OCI-LY1 (cell line): ENCODE results near the gene TSC1.
A peak's percentile ranks its signal among the peaks of the same experiment; 100 is the strongest.

Source experiments
- H2AFZ ChIP-seq: fragments of 200-600 bp; sonication (generic), shearing (Covaris generic); 2 replicates; pipeline ENCODE4 v1.6.0; 2014; ENCODE audit warnings: antibody characterized with exemption, mild to moderate bottlenecking, low read length
- H3F3A ChIP-seq: fragments of 200-600 bp; sonication (generic), shearing (Covaris generic); 2 replicates; pipeline ENCODE4 v1.6.0; 2014; ENCODE audit warnings: mild to moderate bottlenecking, antibody characterized with exemption, low read length, moderate library complexity; ENCODE audit not compliant: insufficient read depth
- H3K27ac ChIP-seq: fragments of 200-600 bp; sonication (generic); 2 replicates; pipeline ENCODE4 v1.5.1; 2014; ENCODE audit warnings: low read length, mixed run types, mild to moderate bottlenecking, low read depth; ENCODE audit not compliant: poor library complexity, severe bottlenecking
- H3K27me3 ChIP-seq: fragments of 200-600 bp; sonication (generic); 2 replicates; pipeline ENCODE4 v1.6.0; 2014; ENCODE audit warnings: antibody characterized with exemption, mild to moderate bottlenecking, low read length, moderate library complexity; ENCODE audit not compliant: insufficient read depth
- H3K36me3 ChIP-seq: fragments of 200-600 bp; sonication (generic); 2 replicates; pipeline ENCODE4 v1.6.1; 2014; ENCODE audit warnings: mild to moderate bottlenecking, antibody characterized with exemption, low read length, moderate library complexity, mixed read lengths; ENCODE audit not compliant: insufficient read depth
- H3K4me1 ChIP-seq: fragments of 200-600 bp; sonication (generic); 2 replicates; pipeline ENCODE4 v1.5.1; 2014; ENCODE audit warnings: mild to moderate bottlenecking, low read length, moderate library complexity; ENCODE audit not compliant: insufficient read depth, severe bottlenecking
- H3K4me2 ChIP-seq: fragments of 200-600 bp; sonication (generic), shearing (Covaris generic); 2 replicates; pipeline ENCODE4 v1.6.1; 2014; ENCODE audit warnings: low read length
- H3K4me3 ChIP-seq: fragments of 200-600 bp; sonication (generic); 2 replicates; pipeline ENCODE4 v1.5.1; 2014; ENCODE audit warnings: low read length, low read depth, mild to moderate bottlenecking, mixed read lengths; ENCODE audit not compliant: poor library complexity, severe bottlenecking
- H3K79me2 ChIP-seq: fragments of 200-600 bp; shearing (Covaris generic); 2 replicates; pipeline ENCODE4 v1.6.1; 2016; ENCODE audit warnings: mixed run types, low read length, mixed read lengths; ENCODE audit not compliant: insufficient read depth
- H3K9ac ChIP-seq: fragments of 200-600 bp; sonication (generic), shearing (Covaris generic); 2 replicates; pipeline ENCODE4 v1.6.1; 2014; ENCODE audit warnings: mild to moderate bottlenecking, low read length, mixed read lengths
- H3K9me2 ChIP-seq: fragments of 200-600 bp; sonication (generic), shearing (Covaris generic); 2 replicates; pipeline ENCODE4 v1.6.1; 2014; ENCODE audit warnings: low read depth, mild to moderate bottlenecking, low read length, mixed read lengths
- H3K9me3 ChIP-seq: fragments of 200-600 bp; shearing (Covaris generic); 2 replicates; pipeline ENCODE4 v1.6.1; 2014; ENCODE audit warnings: low read length, mixed read lengths
- H4K20me1 ChIP-seq: fragments of 200-600 bp; sonication (generic), shearing (Covaris generic); 2 replicates; pipeline ENCODE4 v1.6.0; 2016; ENCODE audit warnings: mild to moderate bottlenecking, low read length; ENCODE audit not compliant: insufficient read depth
- CTCF ChIP-seq: fragments of 200-600 bp; sonication (generic), shearing (Covaris generic); IDR thresholded peaks from 2 replicates; pipeline ENCODE4 v1.5.1; 2017; ENCODE audit warnings: mild to moderate bottlenecking, antibody characterized with exemption, low read length, moderate library complexity, mixed read lengths
- EZH2 ChIP-seq: fragments of 200-600 bp; sonication (generic), shearing (Covaris generic); IDR thresholded peaks from 2 replicates; pipeline ENCODE4 v1.8.0; 2017; ENCODE audit warnings: borderline replicate concordance, mixed run types, mild to moderate bottlenecking, antibody characterized with exemption, low read length, moderate library complexity, mixed read lengths

TSC1 gene

DNA sequence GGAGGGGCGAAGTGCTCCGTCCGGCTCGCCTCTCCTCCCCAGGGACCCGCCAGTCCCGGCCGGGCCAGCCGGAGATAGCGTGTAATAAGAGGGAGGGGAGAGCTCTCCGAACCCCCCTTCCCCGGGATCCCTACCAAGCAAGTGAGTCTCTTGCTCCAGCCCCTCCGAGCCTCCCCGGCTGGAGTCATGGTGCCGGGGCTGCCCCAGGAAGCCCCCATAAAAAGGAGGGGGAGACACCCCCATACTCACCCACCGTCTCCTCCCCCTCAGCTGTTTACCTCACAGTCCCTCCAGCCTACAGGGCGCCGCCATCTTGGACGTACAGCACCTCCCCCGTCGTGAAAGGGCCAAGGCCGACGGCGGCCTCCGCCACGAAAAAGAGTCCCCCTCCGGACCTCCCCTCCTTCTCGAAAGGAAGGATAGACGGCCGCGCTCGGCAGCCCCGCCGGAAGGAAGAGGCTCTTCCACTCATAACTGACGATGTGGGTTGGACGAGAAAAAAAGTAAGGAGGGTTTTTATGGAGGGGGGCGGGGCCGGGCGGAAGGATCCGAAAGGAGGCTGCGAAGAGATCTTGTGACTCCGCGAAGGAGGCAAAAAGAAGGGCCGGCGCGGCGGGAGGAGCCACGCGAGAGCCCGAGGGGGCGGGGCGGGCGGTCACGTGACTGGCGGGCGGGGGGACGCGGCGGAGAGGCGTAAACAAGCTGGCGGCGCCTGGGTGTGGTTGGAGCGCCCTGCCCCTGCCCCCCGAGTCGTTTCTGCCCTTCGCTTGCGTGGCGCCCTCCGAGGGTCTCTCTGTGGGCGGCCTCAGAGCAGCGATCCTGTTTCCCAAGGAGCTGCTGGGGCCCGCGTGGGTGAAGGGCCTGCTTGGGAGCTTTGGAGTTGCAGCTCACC is at the start of gene TSC1:
TSC1 (minus strand) TSS at position 323 of the 892 bp plus-strand sequence. CDS start 15,744 bp downstream, outside the sequence.
- H4K20me1 ChIP-seq, result no peaks in the 10 kb centered on the region
- H3K9ac ChIP-seq, result peak within 1 kb of the TSS; percentile 76
- no peaks in the 10 kb centered on the region for H3K27me3 ChIP-seq
- TF ChIP-seq EZH2, result no peak
- TF ChIP-seq CTCF, result no peak
- H3K9me2 ChIP-seq, result no peaks in the 10 kb centered on the region
- H3K4me3 ChIP-seq, result peak within 1 kb of the TSS; percentile 96
- no peaks in the 10 kb centered on the region for H3K36me3 ChIP-seq
- 0 out of 2 replicates have a peak, but pooled peaks cover 2% of the 10 kb centered on the region for H3F3A ChIP-seq
- H3K79me2 ChIP-seq, result peaks cover 36% of the 10 kb centered on the region
- H2AFZ ChIP-seq, result peak within 1 kb of the TSS; percentile 65; the same call in 1 of the 2 replicates
- H3K9me3 ChIP-seq, result no peaks in the 10 kb centered on the region
- H3K4me1 ChIP-seq, result peaks cover 43% of the 10 kb centered on the region
- peak within 1 kb of the TSS; percentile 81 for H3K4me2 ChIP-seq
- H3K27ac ChIP-seq, result peak within 1 kb of the TSS; percentile 81

GRCh38 chr9:132993511-132993939 is 49.1 kb upstream of the TSC1 start:
- Histone ChIP-seq H3F3A (no peaks in the 10 kb centered on the region), H3K79me2 (no peaks in the 10 kb centered on the region), H3K27ac (no peak overlapping the region), H4K20me1 (no peaks in the 10 kb centered on the region), H2AFZ (no peak overlapping the region), H3K27me3 (peaks cover 6% of the 10 kb centered on the region; the same call in 1 of the 2 replicates), H3K9me2 (no peaks in the 10 kb centered on the region), H3K9ac (no peak overlapping the region), H3K4me1 (peaks cover 6% of the 10 kb centered on the region), H3K36me3 (no peaks in the 10 kb centered on the region), H3K4me2 (no peak overlapping the region), H3K4me3 (no peak overlapping the region), H3K9me3 (no peaks in the 10 kb centered on the region)
- no peak for TF ChIP-seq EZH2

- Histone ChIP-seq H3K36me3 (no peaks in the 10 kb centered on the region), H3F3A (no peaks in the 10 kb centered on the region), H3K9me2 (no peaks in the 10 kb centered on the region), H3K9me3 (no peaks in the 10 kb centered on the region), H3K4me1 (peaks cover 6% of the 10 kb centered on the region), H4K20me1 (no peaks in the 10 kb centered on the region), H3K9ac (no peak overlapping the region), H2AFZ (no peak overlapping the region), H3K4me3 (no peak overlapping the region), H3K27me3 (0 out of 2 replicates have a peak, but pooled peaks cover 6% of the 10 kb centered on the region), H3K4me2 (no peak overlapping the region), H3K79me2 (no peaks in the 10 kb centered on the region), H3K27ac (no peak overlapping the region)
- TF ChIP-seq CTCF (no peak), EZH2 (no peak)
Measured at GRCh38 chr9:132991351-132992300, 47.2 kb upstream of the TSC1 start.
